NCI-H1105 (cell line): ENCODE measurements around the gene FAM107B.

Source experiments
- DNase-seq: peaks from one replicate; lab custom pipeline; 2025; lab: John Stamatoyannopoulos, UW

The FAM107B gene

GRCh38 chr10:14489522-14490177, 285.0 kb downstream of the FAM107B start:
- DNase-seq = no peak

- DNase-seq = no peak
These were observed 287.2 kb downstream of the FAM107B start for GRCh38 chr10:14487488-14487883.

DNA sequence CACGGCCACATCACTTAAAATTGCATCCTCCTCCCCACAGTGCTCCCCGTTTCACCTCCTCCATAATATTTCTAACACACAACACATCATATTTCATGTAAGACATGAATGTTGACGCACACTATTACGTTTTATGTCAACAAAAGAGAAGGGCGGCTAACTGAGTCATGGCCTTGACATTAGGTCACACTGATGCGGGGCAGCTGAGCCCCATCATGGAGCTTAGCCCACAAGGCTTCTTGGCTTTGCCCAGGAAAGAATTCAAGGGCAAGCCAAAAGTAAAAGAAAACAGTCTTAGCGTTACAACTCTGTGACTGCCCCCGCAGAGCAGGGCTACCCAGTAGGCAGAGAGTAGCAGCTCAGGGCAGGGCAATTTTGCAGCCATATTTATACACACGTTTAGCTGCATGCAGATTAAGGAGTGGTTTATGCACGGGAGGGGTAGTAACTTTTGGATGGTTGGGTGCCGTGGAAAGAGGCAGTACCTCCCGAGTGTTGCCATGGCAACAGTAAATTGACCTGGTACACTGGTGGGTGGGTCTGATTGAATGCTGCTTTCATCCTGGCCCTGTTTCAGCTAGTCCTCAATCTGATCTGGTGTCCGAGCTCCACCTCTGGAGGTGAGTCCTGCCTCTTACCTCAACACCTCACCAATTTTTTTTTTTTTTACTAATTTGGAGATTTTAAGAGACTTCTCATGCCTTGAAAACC, 287.8 kb downstream of the FAM107B start:
- DNase-seq = peak; percentile 56

DNA sequence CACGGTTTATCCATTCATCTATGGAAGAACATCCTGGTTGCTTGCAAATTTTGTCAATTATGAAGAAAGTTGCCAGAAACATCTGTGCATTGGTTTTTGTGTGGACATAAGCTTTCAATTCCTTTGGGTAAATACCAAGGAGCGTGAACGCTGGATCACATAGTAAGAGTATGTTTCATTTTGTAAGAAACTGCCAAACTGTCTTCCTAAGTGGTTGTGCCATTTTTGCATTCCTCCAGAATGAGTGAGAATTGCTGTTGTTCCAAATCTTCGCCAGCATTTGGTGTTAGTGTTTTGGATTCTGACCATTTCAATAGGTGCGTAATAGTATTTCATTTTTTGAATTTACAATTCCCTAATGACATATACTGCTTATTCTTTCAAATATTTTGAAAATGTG, 288.7 kb downstream of the FAM107B start:
- no peak for DNase-seq

DNA sequence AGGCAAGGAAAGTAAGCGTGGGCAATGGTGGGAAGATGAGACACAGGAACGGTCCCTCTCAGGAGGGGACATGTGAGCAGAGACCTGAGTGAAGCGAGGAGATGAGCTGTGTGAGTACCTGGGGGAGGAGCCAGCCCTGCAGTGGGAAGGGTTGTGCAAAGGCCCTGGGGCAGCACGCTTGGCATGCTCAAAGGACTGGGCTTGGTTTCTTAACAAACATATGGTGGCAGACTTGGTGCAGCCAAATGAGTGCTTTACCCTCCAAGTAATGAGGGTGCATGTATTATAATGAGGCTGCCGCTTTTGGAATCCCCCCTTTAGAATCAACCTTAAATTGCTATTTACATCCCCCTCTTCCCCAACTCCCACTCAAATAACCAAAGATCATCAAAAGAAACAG, 291.3 kb downstream of the FAM107B start:
- no peak for DNase-seq

DNA sequence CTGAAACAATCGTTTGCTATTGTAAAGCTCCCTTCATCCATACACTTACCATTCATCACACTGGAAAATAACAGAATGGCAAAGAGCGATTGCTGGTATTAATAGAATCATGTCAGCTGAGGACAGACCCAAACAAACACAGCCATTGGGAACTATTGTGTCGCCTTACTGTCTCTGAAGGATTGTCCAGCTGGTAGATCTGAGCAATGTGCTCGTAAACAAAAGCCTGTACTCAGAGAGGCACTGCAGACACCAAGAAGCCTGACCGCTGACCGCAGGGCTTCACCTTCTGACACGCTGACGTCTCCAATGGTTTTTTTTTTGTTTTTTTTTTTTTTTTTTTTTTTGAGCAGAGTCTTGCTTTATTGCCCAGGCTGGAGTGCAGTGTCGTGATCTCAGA, 292.9 kb downstream of the FAM107B start:
- no peak for DNase-seq

DNA sequence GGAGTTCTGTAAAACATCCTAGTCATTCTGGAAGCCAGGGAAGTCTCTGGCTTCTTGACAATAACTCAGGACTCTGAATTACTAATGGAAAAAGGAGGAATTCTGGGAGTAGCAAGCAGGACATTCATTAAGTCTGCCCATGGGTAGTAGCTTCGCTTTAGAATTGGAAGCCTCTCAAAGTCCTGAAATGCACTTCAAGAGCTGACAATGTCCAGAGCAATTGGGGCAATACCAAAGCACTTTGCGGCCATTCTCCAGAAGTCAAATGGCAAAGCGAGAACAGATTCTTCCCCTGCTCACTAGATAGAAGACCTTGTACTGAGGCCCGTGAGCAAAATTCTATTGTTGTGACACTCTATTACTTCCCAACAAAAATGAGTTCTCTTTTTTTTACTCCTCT, 293.7 kb downstream of the FAM107B start:
- no peak for DNase-seq

DNA sequence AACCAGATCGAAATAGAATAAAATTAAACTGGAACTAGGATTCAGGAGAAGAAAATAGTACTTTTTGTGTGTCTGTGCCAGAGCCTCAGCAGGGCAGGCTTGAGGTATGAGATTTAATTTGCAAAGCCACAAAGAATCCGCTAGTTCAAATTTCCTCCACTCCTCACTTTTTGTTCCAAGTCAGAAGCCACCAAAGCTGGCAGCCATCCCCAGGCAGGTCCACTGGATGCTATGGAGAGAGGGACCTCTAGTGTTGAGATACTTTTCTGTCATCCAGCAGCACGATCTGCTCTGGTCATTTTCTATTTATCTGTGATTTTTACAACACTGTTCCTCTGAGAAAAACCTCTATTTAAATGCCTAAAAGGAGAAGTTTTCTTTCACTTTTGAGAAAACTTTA, 296.1 kb downstream of the FAM107B start:
- DNase-seq = peak; percentile 14

- DNase-seq = no peak
These were observed 296.5 kb downstream of the FAM107B start for GRCh38 chr10:14478201-14478600.

DNA sequence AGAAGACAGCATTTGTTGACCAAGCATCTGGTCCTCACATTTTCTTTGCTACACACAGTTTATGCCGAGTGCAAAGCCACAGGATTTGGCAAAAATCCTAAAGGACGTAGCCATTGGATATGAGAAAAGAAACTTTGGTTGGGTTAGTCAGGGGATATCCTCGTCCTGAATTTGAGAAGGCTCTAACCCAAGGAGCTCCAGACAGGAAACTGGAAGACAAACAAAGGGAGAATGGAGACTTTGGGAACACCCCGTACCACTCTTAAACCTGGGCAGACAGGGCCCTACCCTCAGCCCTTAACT, 297.3 kb downstream of the FAM107B start:
- DNase-seq = no peak

DNA sequence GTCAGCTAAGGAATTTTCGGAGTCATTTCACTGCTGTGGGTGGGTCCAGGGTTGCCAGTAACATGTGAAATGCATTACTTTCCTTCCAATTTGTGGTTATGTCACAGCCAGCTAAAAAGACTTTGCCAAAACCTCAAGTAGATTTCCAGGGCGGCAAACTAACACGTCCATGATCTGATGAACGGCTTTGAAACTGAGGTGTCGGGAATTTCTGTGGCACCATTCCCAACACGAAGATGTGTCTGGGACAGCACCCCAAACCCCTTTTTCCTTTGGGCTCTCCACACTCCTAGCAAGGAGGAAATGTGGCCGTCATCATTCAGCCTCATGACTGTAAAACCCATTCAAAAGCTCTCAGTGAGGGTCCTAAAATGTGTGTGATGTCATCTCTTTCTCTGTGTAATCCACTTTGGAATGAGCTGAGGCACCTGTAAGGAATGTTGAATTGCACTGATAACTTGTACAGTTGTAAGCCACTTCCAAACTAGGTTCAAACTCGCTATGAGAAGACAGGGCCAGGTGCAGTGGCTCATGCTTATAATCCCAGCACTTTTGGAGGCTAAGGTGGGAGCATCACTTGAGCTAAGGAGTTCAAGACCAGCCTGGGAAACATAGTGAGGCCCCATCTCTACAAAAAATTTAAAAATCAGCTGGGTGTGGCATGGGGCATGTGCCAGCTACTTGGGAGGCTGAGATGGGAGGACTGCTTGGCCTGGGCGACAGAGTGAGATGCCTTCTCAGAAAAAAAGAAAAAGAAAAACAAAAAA, 297.9 kb downstream of the FAM107B start:
- DNase-seq = no peak

DNA sequence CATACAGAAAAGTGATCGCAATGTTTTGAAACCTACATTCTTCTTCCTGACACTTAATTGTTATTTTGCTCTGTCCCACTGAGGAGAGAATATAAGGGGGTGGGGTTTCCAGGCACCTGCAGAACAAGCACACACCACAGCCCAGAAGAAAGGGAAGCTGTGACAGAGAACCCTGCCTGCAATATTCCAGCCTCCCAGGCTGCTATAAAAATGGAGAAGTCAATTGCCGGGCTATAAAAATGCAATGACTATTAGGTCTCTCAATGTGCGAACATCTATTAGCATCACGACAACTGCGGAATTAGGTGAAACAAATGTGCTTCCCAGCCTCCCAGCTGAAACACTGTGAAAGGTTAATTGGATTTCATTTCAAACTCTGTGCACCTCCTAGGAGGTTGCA, 298.7 kb downstream of the FAM107B start:
- DNase-seq = no peak

- DNase-seq = no peak
These were observed 300.0 kb downstream of the FAM107B start for GRCh38 chr10:14474656-14475055.

DNA sequence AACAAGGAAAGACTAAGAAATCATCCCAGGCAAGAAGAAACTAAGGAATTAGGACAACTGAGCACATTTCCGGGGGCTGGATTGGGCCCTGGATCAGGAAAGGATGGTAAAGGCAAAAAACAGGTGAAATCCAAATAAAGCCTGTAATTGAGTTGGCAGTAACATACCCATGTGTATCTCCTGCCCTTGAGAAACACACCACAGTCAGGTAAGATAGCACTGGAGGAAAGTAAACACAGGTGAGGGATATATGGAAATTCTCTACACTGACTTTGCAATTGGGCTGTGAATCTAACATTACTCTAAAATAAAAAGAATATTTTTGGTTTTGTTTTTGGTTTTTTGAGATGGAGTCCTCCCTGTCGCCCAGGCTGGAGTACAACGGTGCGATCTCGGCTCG, 303.8 kb downstream of the FAM107B start:
- DNase-seq = no peak

DNA sequence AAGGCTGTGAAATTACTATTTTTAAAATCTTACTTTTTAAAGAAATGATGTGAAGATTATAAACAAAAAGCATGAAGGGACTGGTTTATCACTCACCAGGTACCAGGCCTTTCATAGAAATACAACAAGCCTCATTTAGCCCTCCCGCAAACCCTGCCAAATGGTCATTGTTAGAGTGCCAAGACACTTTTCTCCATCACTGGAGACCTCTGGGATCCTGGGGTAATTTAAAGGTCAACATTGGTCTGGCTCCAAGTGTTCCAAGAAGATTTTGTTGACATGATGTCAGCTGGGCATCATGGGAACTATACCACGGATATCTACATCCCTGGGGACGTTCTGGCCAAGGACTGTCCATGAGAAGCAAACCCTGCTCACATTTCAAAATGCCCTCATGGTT, 306.0 kb downstream of the FAM107B start:
- DNase-seq = no peak
